A673 (cell line): ENCODE data around the gene MZT2A. TPM values are rescaled to one million over a fixed set of nuclear protein-coding genes. Genes with fewer than 3 reads are reported as not detected.
"Not testable (repeated sequence)": the region's sequence is repeated elsewhere in the genome, so short reads cannot be mapped to it uniquely, and the experiment has no call there.

Source experiments
- BruUV-seq: library from RNA; stranded (reverse); fragments of 400-500 nt; replicated peaks from 2 replicates; lab custom pipeline; 2021; lab: Mats Ljungman, UMichigan
- CTCF ChIA-PET: fragments of 300-600 bp; sonication (Branson Sonifier 250); formaldehyde crosslinking; loops from one replicate; lab custom pipeline; 2022; ENCODE audit warnings: antibody characterized with exemption; lab: Charles Lee
- POLR2A ChIA-PET: fragments of 300-600 bp; sonication (Branson Sonifier 250); formaldehyde crosslinking; loops from one replicate; lab custom pipeline; 2022; ENCODE audit warnings: antibody characterized with exemption; ENCODE audit not compliant: low non-redundant PET; lab: Charles Lee
- DNase-seq: peaks from one replicate; pipeline ENCODE4 v3.0.0-alpha.2; 2015; ENCODE audit warnings: low spot score
- H3K27ac ChIP-seq: fragments of 200-600 bp; sonication (generic); 2 replicates; pipeline ENCODE4 v1.5.1; 2016; ENCODE audit warnings: mixed run types, low read depth, mild to moderate bottlenecking, mixed read lengths, antibody characterized with exemption, low read length; ENCODE audit not compliant: poor library complexity, severe bottlenecking
- H3K27me3 ChIP-seq: fragments of 200-600 bp; sonication (generic); replicated peaks from 2 replicates; pipeline ENCODE4 v1.6.1; 2017; ENCODE audit warnings: mixed run types, low read depth, mild to moderate bottlenecking, mixed read lengths, antibody characterized with exemption, low read length; ENCODE audit not compliant: insufficient read depth, poor library complexity
- H3K36me3 ChIP-seq: fragments of 200-600 bp; sonication (generic); 2 replicates; pipeline ENCODE4 v1.6.1; 2016; ENCODE audit warnings: mixed run types, mild to moderate bottlenecking, mixed read lengths, antibody characterized with exemption, low read length; ENCODE audit not compliant: insufficient read depth, poor library complexity, severe bottlenecking
- H3K4me1 ChIP-seq: fragments of 200-600 bp; sonication (generic); 2 replicates; pipeline ENCODE4 v1.6.1; 2017; ENCODE audit warnings: mixed run types, mild to moderate bottlenecking, mixed read lengths, antibody characterized with exemption, low read length; ENCODE audit not compliant: insufficient read depth, poor library complexity, severe bottlenecking
- H3K4me3 ChIP-seq: fragments of 200-600 bp; sonication (generic); 2 replicates; pipeline ENCODE4 v1.5.1; 2016; ENCODE audit warnings: low read depth, mixed run types, mild to moderate bottlenecking, mixed read lengths, low read length; ENCODE audit not compliant: poor library complexity, severe bottlenecking
- H3K9me3 ChIP-seq: fragments of 200-600 bp; sonication (generic); 2 replicates; pipeline ENCODE4 v1.6.1; 2016; ENCODE audit warnings: mixed run types, low read depth, mild to moderate bottlenecking, mixed read lengths, antibody characterized with exemption, low read length; ENCODE audit not compliant: poor library complexity, severe bottlenecking
- intact Hi-C: fragments of 100-400 bp; cut with micrococcal nuclease; formaldehyde crosslinking; loops from one replicate; pipeline ENCODE4 v1.10.0; 2022; ENCODE audit not compliant: unreplicated experiment
- total RNA-seq: library from RNA; stranded (reverse); gene quantifications from 2 replicates; pipeline ENCODE4 v1.2.3, GENCODE V29; 2021

Gene MZT2A
- total RNA-seq, 1 experiment from 2014 or later: 126 TPM

DNA sequence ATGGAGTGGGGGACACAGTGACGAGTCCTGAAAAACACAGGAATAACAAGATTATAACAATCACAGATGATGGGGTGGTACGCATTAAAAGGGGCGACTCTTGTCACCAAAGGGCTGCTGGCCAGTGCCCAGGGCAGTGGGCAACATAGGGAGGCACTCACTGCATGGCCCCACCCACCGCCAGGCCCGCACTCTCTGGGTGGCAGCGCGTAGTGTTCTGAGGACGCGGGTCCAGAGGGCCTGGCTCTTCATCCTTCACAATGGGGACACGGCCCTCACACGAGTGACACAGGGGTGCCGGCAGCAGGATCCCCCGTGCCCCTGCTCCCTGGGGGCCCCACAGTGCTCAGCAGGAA lies 42.1 kb upstream of the MZT2A start:
- POLR2A ChIA-PET, intact Hi-C loops, BruUV-seq, H3K4me3 ChIP-seq, DNase-seq, H3K36me3 ChIP-seq, H3K27ac ChIP-seq, CTCF ChIA-PET, H3K9me3 ChIP-seq, H3K27me3 ChIP-seq, H3K4me1 ChIP-seq: not testable (repeated sequence)

DNA sequence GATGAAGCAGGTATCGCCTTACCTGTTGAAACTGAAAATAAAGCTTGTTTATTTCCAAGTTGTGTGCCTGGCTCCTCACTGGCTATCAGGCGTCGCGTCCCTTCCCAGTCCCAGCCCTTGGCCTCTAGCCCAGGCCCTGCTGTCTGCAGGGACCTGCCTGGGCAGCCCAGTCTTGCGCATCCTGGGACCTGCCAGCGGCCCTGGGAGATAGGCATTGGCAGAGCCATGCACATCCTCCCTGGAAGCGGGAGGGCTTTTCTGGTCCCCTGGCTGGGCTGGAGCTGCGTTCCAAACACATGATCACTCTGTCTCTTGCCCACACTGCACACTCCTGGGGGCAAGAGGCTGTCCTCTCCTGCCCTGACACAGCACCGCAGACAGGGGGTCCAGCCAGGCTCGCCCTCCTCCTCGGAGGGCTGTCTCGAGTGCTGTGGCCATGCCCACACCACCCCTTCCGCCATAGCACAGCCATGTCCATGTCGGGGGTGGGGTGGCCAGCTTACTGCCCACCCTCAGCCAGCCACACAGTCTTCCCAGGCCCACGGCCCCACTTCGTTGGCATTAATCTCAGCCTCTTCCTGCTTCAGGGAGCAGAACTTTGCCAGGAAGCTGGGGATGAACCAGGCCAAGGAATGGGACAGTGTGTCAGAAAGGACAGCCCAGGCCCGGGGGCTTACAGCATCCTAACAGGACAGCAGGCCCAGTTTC lies 41.6 kb upstream of the MZT2A start:
- H3K36me3 ChIP-seq, H3K27me3 ChIP-seq, POLR2A ChIA-PET, DNase-seq, CTCF ChIA-PET, BruUV-seq, H3K27ac ChIP-seq, H3K4me1 ChIP-seq, H3K9me3 ChIP-seq, intact Hi-C loops, H3K4me3 ChIP-seq: not testable (repeated sequence)

GRCh38 chr2:131532723-131533608 lies 40.8 kb upstream of the MZT2A start:
- H3K4me3 ChIP-seq, H3K27me3 ChIP-seq, intact Hi-C loops, POLR2A ChIA-PET, H3K27ac ChIP-seq, H3K36me3 ChIP-seq, DNase-seq, CTCF ChIA-PET, BruUV-seq, H3K4me1 ChIP-seq, H3K9me3 ChIP-seq: not testable (repeated sequence)

GRCh38 chr2:131531547-131532185 lies 39.5 kb upstream of the MZT2A start:
- CTCF ChIA-PET, POLR2A ChIA-PET, H3K27ac ChIP-seq, H3K9me3 ChIP-seq, DNase-seq, intact Hi-C loops, H3K4me1 ChIP-seq, H3K4me3 ChIP-seq, BruUV-seq, H3K27me3 ChIP-seq, H3K36me3 ChIP-seq: not testable (repeated sequence)

GRCh38 chr2:131530626-131531344 lies 38.6 kb upstream of the MZT2A start:
- intact Hi-C loops, CTCF ChIA-PET, H3K36me3 ChIP-seq, H3K4me3 ChIP-seq, H3K27me3 ChIP-seq, DNase-seq, H3K4me1 ChIP-seq, POLR2A ChIA-PET, H3K9me3 ChIP-seq, H3K27ac ChIP-seq, BruUV-seq: not testable (repeated sequence)

- H3K4me3 ChIP-seq, BruUV-seq, CTCF ChIA-PET, H3K36me3 ChIP-seq, H3K27ac ChIP-seq, intact Hi-C loops, POLR2A ChIA-PET, H3K27me3 ChIP-seq, H3K9me3 ChIP-seq, DNase-seq, H3K4me1 ChIP-seq: not testable (repeated sequence)
These were observed 37.8 kb upstream of the MZT2A start for GRCh38 chr2:131529864-131530445.
